Activated CD4-positive, alpha-beta T cell treated with anti-CD3 and anti-CD28 coated beads for 36 hours (primary cell): Measurements from ENCODE around the gene ERMP1. TPM values are rescaled to one million over a fixed set of nuclear protein-coding genes. Genes with fewer than 3 reads are reported as not detected.
"Not testable (repeated sequence)": the region's sequence is repeated elsewhere in the genome, so short reads cannot be mapped to it uniquely, and the experiment has no call there.

ENCODE experiments used
- ATAC-seq: fragments of 200-7000 bp; cut with Tn5 transposase; one replicate; pipeline ENCODE4 v1.10.0; 2021; ENCODE audit warnings: mild to moderate bottlenecking, moderate library complexity
- CTCF ChIA-PET: fragments of 350-600 bp; sonication (Branson Sonifier 250); formaldehyde crosslinking; loops from one replicate; lab custom pipeline; 2021; ENCODE audit warnings: antibody characterized with exemption; lab: Charles Lee
- POLR2A ChIA-PET: fragments of 350-600 bp; sonication (Branson Sonifier 250); formaldehyde crosslinking; loops from one replicate; lab custom pipeline; 2021; ENCODE audit warnings: antibody characterized with exemption, inconsistent platforms; lab: Charles Lee
- DNase-seq: peaks from one replicate; pipeline ENCODE4 v3.0.0-alpha.2; 2020
- H3K27ac Mint-ChIP-seq: one replicate; pipeline ENCODE4 v1.8.0; 2021; ENCODE audit warnings: mixed read lengths
- H3K27me3 Mint-ChIP-seq: one replicate; pipeline ENCODE4 v1.8.0; 2021; ENCODE audit warnings: mixed read lengths
- H3K36me3 Mint-ChIP-seq: one replicate; pipeline ENCODE4 v1.8.0; 2021; ENCODE audit warnings: low read depth, mixed read lengths
- H3K4me1 Mint-ChIP-seq: one replicate; pipeline ENCODE4 v1.8.0; 2021; ENCODE audit warnings: mixed read lengths
- H3K4me3 Mint-ChIP-seq: one replicate; pipeline ENCODE4 v1.8.0; 2021; ENCODE audit warnings: mild to moderate bottlenecking, moderate library complexity, mixed read lengths
- H3K9me3 Mint-ChIP-seq: one replicate; pipeline ENCODE4 v1.8.0; 2021; ENCODE audit warnings: low read depth, mixed read lengths
- intact Hi-C, 2 experiments: fragments of 100-400 bp; cut with DNase I in 1 of 2; cut with micrococcal nuclease in 1 of 2; formaldehyde crosslinking; loops; one replicate each; pipeline versions ENCODE4 v1.14.2 to v1.15.1; 2022 to 2024; cut with DNase I, micrococcal nuclease
- total RNA-seq, 2 experiments: library from RNA; stranded (reverse); gene quantifications; one replicate each; pipeline ENCODE4 v1.2.3, GENCODE V29; 2021

ERMP1 gene
- total RNA-seq, 2 experiments from 2014 or later, result 13.3 to 13.9 TPM

DNA sequence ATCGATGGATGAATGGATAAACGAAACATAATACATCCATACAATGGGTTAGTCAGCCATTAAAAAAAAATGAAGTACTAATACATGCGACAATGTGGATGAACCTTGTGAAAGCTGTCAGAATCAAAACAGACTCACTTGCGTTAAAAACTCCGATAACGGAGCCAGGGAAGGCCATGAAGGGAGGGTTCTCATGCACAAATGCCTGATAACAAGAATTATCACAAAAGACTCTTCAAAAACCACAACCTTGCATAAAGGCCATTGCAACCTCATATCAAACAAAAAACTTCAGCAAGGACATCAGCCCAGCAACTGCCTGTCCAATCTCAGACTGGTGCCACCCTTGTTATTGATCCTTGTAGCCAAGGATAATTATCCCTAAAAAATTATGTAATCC is 13.7 kb downstream of the ERMP1 start:
- no peak overlapping the region for H3K27ac Mint-ChIP-seq
- H3K4me1 Mint-ChIP-seq, result peaks cover 5% of the 10 kb centered on the region
- peaks cover 34% of the 10 kb centered on the region for H3K36me3 Mint-ChIP-seq
- ATAC-seq (no peak), DNase-seq (no peak)
- intact Hi-C loops, result no loop called here
- H3K4me3 Mint-ChIP-seq, result no peak overlapping the region
- no peaks in the 10 kb centered on the region for H3K27me3 Mint-ChIP-seq
- no peaks in the 10 kb centered on the region for H3K9me3 Mint-ChIP-seq
- ChIA-PET POLR2A (no interaction called here), CTCF (interaction anchor here (0.7 kb wide), 1 partner anchor 795 kb away, joined by 3 read pairs; no protein-coding TSS in a partner anchor)

DNA sequence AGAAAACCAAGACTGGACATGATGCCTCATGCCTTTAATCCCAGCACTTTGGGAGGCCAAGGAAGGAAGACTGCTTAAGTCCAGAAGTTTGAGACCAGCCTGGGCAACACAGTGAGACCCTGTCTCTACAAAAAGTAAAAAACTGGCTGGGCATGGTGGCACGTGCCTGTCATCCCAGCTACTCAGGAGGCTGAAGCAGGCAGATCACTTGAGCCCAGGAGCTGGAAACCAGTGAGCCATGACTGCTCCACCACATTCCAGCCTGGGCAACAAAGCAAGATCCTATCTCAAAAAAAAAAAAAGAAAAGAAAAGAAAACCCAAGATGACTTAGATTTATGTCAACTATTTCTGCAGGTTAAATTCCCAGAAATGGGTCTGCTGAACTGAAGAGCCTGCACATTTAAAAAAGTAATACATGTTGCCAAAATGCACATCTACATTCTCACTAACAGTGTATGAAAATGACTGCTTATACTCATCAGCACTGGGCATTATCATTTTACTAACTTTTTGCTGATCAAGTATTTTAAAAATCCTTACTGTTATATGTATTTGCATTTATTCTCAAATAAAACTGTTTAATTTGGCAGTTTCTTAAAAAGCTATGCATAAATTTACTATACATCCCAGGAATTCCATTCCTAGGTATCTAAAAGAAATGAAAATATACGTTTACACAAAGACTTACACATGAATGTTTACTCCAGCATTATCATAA is 14.3 kb downstream of the ERMP1 start:
- Mint-ChIP-seq H3K36me3 (peaks cover 33% of the 10 kb centered on the region), H3K9me3 (no peaks in the 10 kb centered on the region), H3K4me1 (peaks cover 5% of the 10 kb centered on the region), H3K27me3 (no peaks in the 10 kb centered on the region), H3K27ac (no peak overlapping the region), H3K4me3 (no peak overlapping the region)
- ChIA-PET CTCF (interaction anchor here (0.7 kb wide), 1 partner anchor 795 kb away, joined by 3 read pairs; no protein-coding TSS in a partner anchor), POLR2A (interaction anchor here (0.6 kb wide), 1 partner anchor 8 kb away, joined by 5 read pairs; no protein-coding TSS in a partner anchor)
- ATAC-seq, result no peak
- no peak for DNase-seq
- intact Hi-C loops, result no loop called here

DNA sequence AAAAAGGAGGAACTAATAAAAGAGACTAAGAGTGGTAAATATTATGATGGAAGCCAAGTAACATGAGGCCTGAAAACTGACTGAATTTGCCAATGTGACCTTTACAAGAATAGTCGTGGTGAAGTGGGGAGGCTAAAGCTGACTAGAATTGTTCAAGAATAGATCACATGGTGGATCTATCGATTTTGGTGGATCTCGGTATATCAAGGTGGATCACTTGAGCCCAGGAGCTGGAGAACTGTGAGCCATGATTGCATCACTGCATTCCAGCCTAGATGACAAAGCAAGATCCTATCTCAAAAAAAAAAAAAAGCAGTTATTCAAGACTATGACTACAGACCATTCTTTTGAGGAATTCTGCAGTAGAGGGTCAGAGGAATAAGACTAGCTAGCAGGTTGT is 15.1 kb downstream of the ERMP1 start:
- Mint-ChIP-seq H3K4me3 (no peak overlapping the region), H3K4me1 (peaks cover 5% of the 10 kb centered on the region), H3K36me3 (peaks cover 30% of the 10 kb centered on the region), H3K27ac (no peak overlapping the region), H3K9me3 (no peaks in the 10 kb centered on the region), H3K27me3 (no peaks in the 10 kb centered on the region)
- DNase-seq, result no peak
- ChIA-PET CTCF (interaction anchor here (1.8 kb wide), 1 partner anchor 15 kb away, joined by 4 read pairs; the partner anchor contains the start of gene ERMP1), POLR2A (interaction anchor here (0.6 kb wide), 1 partner anchor 9 kb away, joined by 5 read pairs; no protein-coding TSS in a partner anchor)
- ATAC-seq, result no peak
- intact Hi-C loops, result no loop called here

DNA sequence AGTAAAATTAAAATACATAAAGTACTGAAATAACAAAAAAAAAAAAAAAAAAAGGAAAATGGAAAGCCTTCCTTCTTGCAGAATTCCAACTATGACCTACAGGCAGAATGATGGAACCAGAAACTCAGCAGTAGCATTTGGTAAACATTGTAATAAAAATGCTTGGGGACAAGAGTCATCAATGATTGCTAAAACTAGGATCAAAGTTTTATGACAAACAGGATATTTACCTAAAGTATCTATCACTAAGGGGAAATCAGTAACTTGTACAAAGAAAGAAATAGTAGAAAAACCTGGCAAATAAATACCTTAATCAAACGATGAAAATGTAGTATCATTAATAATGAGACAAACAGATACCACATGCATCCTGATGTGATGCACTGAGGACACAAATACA is 17.5 kb downstream of the ERMP1 start:
- no peak for DNase-seq
- no peaks in the 10 kb centered on the region for H3K9me3 Mint-ChIP-seq
- H3K36me3 Mint-ChIP-seq, result peaks cover 28% of the 10 kb centered on the region
- intact Hi-C loops, result no loop called here
- ChIA-PET POLR2A (no interaction called here), CTCF (no interaction called here)
- no peak overlapping the region for H3K4me3 Mint-ChIP-seq
- no peak overlapping the region for H3K27ac Mint-ChIP-seq
- peaks cover 1% of the 10 kb centered on the region for H3K4me1 Mint-ChIP-seq
- H3K27me3 Mint-ChIP-seq, result no peaks in the 10 kb centered on the region
- ATAC-seq, result no peak

DNA sequence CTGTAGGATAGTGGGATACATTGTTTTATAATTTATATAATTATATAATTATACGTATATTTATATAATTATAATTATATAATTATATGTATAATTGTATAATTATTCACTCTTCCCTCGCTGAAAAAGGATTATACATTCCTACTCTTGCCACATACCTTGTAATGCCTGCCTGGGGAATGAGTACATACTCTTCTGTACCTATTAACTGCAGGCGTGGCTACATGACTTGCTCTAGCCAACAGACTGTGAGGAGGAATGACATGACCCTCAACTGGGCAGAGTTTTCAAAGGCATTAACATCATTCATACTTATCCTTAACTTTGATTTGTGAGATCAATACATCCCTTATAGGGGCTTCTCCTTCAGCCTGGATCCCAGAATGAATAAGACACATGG is 19.1 kb downstream of the ERMP1 start:
- H3K27ac Mint-ChIP-seq, result no peak overlapping the region
- POLR2A ChIA-PET, result no interaction called here
- no peak for DNase-seq
- H3K4me3 Mint-ChIP-seq, result no peak overlapping the region
- peaks cover 30% of the 10 kb centered on the region for H3K36me3 Mint-ChIP-seq
- no peak for ATAC-seq
- H3K9me3 Mint-ChIP-seq, result no peaks in the 10 kb centered on the region
- intact Hi-C loops, result no loop called here
- no peaks in the 10 kb centered on the region for H3K27me3 Mint-ChIP-seq
- CTCF ChIA-PET, result no interaction called here
- H3K4me1 Mint-ChIP-seq, result no peaks in the 10 kb centered on the region

DNA sequence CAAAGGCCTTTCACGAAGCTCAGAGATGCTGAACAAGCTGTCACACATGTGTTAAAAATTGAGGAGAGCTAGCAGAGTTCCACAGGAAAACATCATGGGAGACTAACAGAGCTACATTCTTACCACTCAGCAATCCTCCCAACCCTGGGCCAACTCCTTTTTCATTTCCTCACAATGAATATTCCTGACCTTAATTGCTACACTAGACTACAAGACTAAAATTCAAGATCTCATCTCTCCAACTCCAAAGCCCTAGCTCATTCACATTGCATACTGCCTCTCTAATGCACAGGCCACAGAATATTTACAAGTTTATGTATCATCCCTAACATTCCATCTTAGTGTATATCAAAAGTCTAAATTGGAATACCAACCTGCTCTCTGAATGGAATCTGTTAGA is 21.2 kb downstream of the ERMP1 start:
- intact Hi-C loops, result no loop called here
- Mint-ChIP-seq H3K4me1 (no peaks in the 10 kb centered on the region), H3K27me3 (no peaks in the 10 kb centered on the region), H3K9me3 (no peaks in the 10 kb centered on the region), H3K36me3 (peaks cover 19% of the 10 kb centered on the region), H3K27ac (no peak overlapping the region), H3K4me3 (no peak overlapping the region)
- ChIA-PET POLR2A (no interaction called here), CTCF (interaction anchor here (0.7 to 1.6 kb wide), 3 partner anchors 13 to 123 kb away, joined by 3 to 7 read pairs (median 4); no protein-coding TSS in a partner anchor)
- ATAC-seq, result no peak
- no peak for DNase-seq

DNA sequence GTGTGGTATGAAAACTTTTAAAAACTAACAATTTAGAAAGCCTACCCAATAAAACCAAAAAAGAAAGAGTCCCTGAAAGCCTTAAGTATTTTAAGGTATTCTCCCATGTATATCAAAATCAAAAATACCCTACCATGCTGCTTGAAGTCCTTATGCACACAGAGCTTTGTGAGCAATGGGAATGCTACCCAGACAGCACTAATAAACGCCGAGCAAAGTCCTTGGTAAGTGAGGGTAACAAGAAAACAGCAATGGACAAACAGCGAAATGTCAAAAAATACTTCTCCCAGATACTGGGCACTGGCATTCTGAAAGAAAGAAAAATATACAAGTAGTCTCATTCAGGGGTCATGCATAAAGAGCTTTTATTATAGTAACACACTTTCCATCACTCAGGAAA is 27.4 kb downstream of the ERMP1 start:
- Mint-ChIP-seq H3K4me3 (no peak overlapping the region), H3K9me3 (no peaks in the 10 kb centered on the region), H3K27ac (no peak overlapping the region), H3K4me1 (peaks cover 10% of the 10 kb centered on the region), H3K27me3 (no peaks in the 10 kb centered on the region), H3K36me3 (peaks cover 15% of the 10 kb centered on the region)
- POLR2A ChIA-PET, result interaction anchor here (0.7 kb wide), 1 partner anchor 67 kb away, joined by 3 read pairs; no protein-coding TSS in a partner anchor
- intact Hi-C loops, result no loop called here
- CTCF ChIA-PET, result interaction anchor here (0.9 kb wide), 1 partner anchor 53 kb away, joined by 3 read pairs; no protein-coding TSS in a partner anchor
- DNase-seq (no peak), ATAC-seq (no peak)

DNA sequence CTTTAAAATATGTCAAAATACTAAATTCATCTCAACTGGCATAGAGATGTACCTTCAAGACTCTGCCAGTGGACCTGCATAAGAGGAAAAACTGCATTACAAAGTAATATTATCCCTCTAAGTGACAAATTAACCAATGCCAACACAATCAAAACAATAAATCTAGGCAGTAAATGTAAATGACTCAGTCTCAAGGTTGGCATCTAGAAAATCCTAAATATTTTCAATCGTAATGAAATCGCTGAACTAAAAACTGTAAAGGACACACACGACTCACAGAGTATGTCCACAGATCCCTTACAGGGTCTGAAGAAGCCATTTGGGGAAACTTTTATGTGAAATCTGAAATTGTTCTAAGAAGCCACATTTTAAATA is 31.2 kb downstream of the ERMP1 start:
- Mint-ChIP-seq H3K36me3 (peaks cover 13% of the 10 kb centered on the region), H3K4me3 (no peak overlapping the region), H3K9me3 (no peaks in the 10 kb centered on the region), H3K27me3 (no peaks in the 10 kb centered on the region), H3K4me1 (peaks cover 21% of the 10 kb centered on the region), H3K27ac (no peak overlapping the region)
- no peak for ATAC-seq
- CTCF ChIA-PET, result interaction anchor here (1.0 kb wide), 1 partner anchor 9 kb away, joined by 3 read pairs; no protein-coding TSS in a partner anchor
- intact Hi-C loops, result loop anchor here in 1 of 2 experiments (5.0 kb wide), 1 partner anchor 251 kb away; no protein-coding TSS in a partner anchor
- POLR2A ChIA-PET, result no interaction called here
- DNase-seq, result no peak

DNA sequence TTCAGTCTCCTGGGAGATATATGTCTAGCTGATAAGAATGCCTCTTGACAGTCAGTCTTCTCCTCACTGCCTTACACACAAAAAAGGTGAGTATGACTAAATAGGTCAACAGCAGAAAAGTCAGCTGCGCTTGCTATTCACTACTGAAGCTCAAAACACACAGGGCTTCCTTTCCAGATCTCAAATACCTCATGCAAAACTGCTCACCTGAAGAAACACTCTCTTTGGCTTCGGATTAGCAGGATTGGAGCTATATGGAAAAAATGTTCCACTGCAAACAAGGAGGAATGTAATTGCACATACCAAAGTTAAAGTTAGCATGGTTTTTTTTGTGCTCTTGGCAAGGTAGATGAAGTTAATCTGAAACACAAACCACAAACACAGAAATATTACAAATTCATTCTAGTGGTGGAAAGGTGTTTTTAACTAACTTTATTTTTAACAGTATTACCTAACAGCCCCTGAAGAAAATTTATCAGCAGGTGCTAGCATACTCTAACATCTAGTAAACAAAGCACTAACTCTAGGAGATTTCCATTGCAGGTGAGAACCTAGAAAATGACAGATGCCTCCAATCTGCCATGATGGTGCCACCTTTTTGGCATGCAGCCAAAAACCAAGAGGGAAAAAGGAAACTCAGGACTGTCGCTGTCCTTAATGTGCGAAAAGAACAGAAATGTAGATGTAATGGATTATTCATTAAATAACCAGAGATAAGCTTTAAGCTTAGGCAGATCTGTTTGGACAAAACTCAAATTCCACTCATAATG is 31.8 kb downstream of the ERMP1 start:
- peak; percentile 75 for ATAC-seq

DNA sequence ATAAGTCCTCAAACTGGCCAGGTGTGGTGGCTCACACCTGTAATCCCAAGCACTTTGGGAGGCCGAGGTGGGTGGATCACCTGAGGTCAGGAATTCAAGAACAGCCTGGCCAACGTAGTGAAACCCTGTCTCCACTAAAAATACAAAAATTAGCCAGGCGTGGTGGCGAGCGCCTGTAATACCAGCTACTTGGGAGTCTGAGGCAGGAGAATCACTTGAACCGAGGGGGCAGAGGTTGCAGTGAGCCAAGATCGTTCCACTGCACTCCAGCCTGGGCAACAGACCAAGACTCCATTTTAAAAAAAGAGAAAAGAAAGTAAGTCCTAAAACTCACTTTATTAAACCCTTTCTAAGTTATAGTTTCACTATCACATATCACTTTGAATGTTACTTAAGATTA is 32.5 kb downstream of the ERMP1 start:
- DNase-seq, H3K27ac Mint-ChIP-seq, H3K9me3 Mint-ChIP-seq, POLR2A ChIA-PET, ATAC-seq, H3K27me3 Mint-ChIP-seq, H3K4me3 Mint-ChIP-seq: not testable (repeated sequence)
- CTCF ChIA-PET, result interaction anchor here (1.0 kb wide), 1 partner anchor 33 kb away, joined by 3 read pairs; the partner anchor contains the start of gene ERMP1
- intact Hi-C loops, result loop anchor here in 1 of 2 experiments (5.0 kb wide), 1 partner anchor 252 kb away; no protein-coding TSS in a partner anchor
- Mint-ChIP-seq H3K36me3 (peaks cover 17% of the 10 kb centered on the region), H3K4me1 (peaks cover 21% of the 10 kb centered on the region)

More for the DNA sequence above, 31.8 kb downstream of the ERMP1 start:
- no peak for DNase-seq
- Mint-ChIP-seq H3K27ac (no peak overlapping the region), H3K9me3 (no peaks in the 10 kb centered on the region), H3K36me3 (peaks cover 17% of the 10 kb centered on the region), H3K27me3 (no peaks in the 10 kb centered on the region), H3K4me3 (no peak overlapping the region), H3K4me1 (peaks cover 21% of the 10 kb centered on the region)
- POLR2A ChIA-PET, result no interaction called here
- CTCF ChIA-PET, result interaction anchor here (1.0 kb wide), 2 partner anchors 8 to 32 kb away, joined by 3 read pairs; partner anchors contain the start of gene ERMP1
- intact Hi-C loops, result loop anchor here in 1 of 2 experiments (5.0 kb wide), 1 partner anchor 251 kb away; no protein-coding TSS in a partner anchor

DNA sequence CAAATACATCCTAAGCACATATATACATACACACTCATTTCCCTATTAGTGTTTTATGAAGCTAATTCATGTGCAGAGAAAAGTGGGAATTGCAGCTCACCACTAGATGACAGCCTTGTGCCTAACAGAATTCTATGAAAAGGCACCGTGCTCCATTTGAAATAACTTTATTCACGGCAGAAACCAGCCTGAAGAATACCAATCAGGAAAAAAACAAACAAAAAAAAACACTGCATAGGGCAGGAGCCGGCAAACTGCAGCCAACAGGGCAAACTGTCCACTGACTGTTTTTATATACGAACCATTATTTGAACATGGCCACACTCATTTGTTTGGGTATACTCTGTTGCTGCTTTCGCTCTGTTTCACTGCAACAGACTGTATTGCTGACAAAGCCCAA is 33.6 kb downstream of the ERMP1 start:
- Mint-ChIP-seq H3K27me3 (no peaks in the 10 kb centered on the region), H3K9me3 (no peaks in the 10 kb centered on the region), H3K36me3 (peaks cover 18% of the 10 kb centered on the region), H3K4me1 (peaks cover 22% of the 10 kb centered on the region), H3K4me3 (no peak overlapping the region), H3K27ac (no peak overlapping the region)
- ChIA-PET POLR2A (no interaction called here), CTCF (interaction anchor here (0.7 to 1.7 kb wide), 5 partner anchors 9 to 255 kb away, joined by 3 to 7 read pairs (median 4); no protein-coding TSS in a partner anchor)
- intact Hi-C loops, result loop anchor here in 1 of 2 experiments (5.0 kb wide), 1 partner anchor 53 kb away; no protein-coding TSS in a partner anchor
- ATAC-seq (no peak), DNase-seq (no peak)
